Mucosa of descending colon (tissue), 3 donors: ENCODE measurements around the gene TCEANC. TPM values are rescaled to one million over a fixed set of nuclear protein-coding genes. Genes with fewer than 3 reads are reported as not detected.
"Not testable (repeated sequence)": the region's sequence is repeated elsewhere in the genome, so short reads cannot be mapped to it uniquely, and the experiment has no call there.

Experiments
- ATAC-seq: fragments of 200-7000 bp; cut with Tn5 transposase; one replicate; pipeline ENCODE4 v1.9.1; 2020; ENCODE audit warnings: mild to moderate bottlenecking, moderate library complexity
- DNase-seq, 3 donors: peaks; one replicate each; pipeline ENCODE4 v3.0.0-alpha.2; 2020
- H3K36me3 ChIP-seq: fragments of 200-600 bp; one replicate; pipeline ENCODE4 v1.8.0; 2021; ENCODE audit warnings: low read depth, mild to moderate bottlenecking
- H3K4me1 ChIP-seq: fragments of 200-600 bp; one replicate; pipeline ENCODE4 v1.8.0; 2021; ENCODE audit warnings: low read depth, mild to moderate bottlenecking
- H3K4me3 ChIP-seq: fragments of 200-600 bp; one replicate; pipeline ENCODE4 v1.8.0; 2021; ENCODE audit warnings: mild to moderate bottlenecking
- H3K9me3 ChIP-seq: fragments of 200-600 bp; one replicate; pipeline ENCODE4 v1.8.0; 2021; ENCODE audit warnings: mild to moderate bottlenecking
- intact Hi-C, 2 donors: fragments of 100-400 bp; cut with DNase I in 1 of 2; cut with micrococcal nuclease in 1 of 2; formaldehyde crosslinking; loops; one replicate each; pipeline versions ENCODE4 v1.11.0 to v1.11.1; 2022; cut with DNase I, micrococcal nuclease
- total RNA-seq, 3 donors: library from RNA; stranded (reverse); fragmentation: NEBNext Ultra II Directional in 2 of 3; extraction: Animal tissue kit (Norgen Biotek cat#: 25700) in 2 of 3; gene quantifications; one replicate each; pipeline versions ENCODE4 v1.2.1 to v1.2.4, GENCODE V29; 2021 to 2023
- TF ChIP-seq, protein P1 (sequence below): fragments of 200-600 bp; IDR thresholded peaks from one replicate; pipeline ENCODE4 v1.8.0; 2022; ENCODE audit warnings: antibody characterized with exemption, mild to moderate bottlenecking
- donor health status: DM: no; HTN: no; CAD: no; lungs with moderate emphysema.
- donor health status: DM: no; HTN: no; CAD: no.
- donor health status: DM: no; HTN: yes; CAD: no.

The TCEANC gene
- total RNA-seq, 3 donors from 2014 or later: 4.0 to 5.3 (median 4.8) TPM

DNA sequence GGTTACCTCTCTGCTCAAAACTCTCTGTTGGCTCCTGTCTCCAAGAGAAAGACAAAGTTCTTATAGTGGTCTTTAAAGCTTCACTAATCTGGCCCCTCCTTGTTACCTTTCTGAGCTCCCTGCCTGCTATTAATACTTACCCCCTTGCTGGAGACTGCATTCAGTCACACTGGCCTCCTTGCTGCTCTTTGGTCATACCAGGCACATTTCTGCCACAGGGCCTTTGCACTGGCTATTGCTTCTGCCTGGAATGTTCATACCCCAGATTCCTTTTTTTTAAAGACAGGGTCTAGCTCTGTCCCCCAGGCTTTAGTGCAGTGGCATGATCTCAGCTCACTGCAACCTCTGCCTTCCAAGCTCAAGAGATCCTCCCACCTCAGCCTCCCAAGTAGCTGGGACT is 20.1 kb downstream of the TCEANC start:
- no peak for ATAC-seq
- TF ChIP-seq, protein P1, sequence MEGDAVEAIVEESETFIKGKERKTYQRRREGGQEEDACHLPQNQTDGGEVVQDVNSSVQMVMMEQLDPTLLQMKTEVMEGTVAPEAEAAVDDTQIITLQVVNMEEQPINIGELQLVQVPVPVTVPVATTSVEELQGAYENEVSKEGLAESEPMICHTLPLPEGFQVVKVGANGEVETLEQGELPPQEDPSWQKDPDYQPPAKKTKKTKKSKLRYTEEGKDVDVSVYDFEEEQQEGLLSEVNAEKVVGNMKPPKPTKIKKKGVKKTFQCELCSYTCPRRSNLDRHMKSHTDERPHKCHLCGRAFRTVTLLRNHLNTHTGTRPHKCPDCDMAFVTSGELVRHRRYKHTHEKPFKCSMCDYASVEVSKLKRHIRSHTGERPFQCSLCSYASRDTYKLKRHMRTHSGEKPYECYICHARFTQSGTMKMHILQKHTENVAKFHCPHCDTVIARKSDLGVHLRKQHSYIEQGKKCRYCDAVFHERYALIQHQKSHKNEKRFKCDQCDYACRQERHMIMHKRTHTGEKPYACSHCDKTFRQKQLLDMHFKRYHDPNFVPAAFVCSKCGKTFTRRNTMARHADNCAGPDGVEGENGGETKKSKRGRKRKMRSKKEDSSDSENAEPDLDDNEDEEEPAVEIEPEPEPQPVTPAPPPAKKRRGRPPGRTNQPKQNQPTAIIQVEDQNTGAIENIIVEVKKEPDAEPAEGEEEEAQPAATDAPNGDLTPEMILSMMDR: no peak
- Histone ChIP-seq H3K9me3 (no peaks in the 10 kb centered on the region), H3K4me3 (no peak overlapping the region), H3K36me3 (no peaks in the 10 kb centered on the region), H3K4me1 (peaks cover 5% of the 10 kb centered on the region)
- DNase-seq: no peak
- intact Hi-C loops: no loop called here

DNA sequence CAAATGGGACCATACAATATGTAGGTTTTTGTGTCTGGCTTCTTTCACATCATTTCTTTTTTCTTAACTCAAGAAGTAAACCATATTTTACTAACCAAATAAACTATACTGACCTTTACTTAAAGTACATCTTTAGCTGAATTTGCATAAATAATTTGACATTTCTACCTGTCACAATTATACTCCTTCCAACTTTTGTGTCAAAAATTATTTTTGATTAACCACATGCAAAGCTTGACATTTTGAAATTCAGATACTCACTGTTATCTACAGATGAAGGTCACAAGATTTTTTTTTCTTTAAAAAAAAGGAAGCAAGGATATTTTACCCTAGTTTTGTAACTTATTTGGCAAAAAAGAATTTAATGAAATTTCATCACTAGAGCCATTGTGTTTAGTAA is 23.9 kb downstream of the TCEANC start:
- DNase-seq: no peak
- Histone ChIP-seq H3K4me1 (no peaks in the 10 kb centered on the region), H3K36me3 (no peaks in the 10 kb centered on the region), H3K9me3 (no peaks in the 10 kb centered on the region), H3K4me3 (no peak overlapping the region)
- TF ChIP-seq, protein P1: no peak
- intact Hi-C loops: no loop called here
- no peak for ATAC-seq

DNA sequence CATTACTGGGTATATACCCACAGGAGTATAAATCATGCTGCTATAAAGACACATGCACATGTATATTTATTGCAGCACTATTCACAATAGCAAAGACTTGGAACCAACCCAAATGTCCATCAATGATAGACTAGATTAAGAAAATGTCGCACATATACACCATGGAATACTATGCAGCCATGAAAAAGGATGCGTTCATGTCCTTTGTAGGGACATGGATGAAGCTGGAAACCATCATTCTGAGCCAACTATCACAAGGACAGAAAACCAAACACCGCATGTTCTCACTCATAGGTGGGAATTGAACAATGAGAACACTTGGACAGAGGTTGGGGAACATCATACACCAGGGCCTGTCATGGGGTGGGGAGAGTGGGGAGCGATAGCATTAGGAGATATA is 26.8 kb downstream of the TCEANC start:
- H3K9me3 ChIP-seq, H3K4me3 ChIP-seq, ATAC-seq, H3K36me3 ChIP-seq, intact Hi-C loops, H3K4me1 ChIP-seq, DNase-seq: not testable (repeated sequence)

DNA sequence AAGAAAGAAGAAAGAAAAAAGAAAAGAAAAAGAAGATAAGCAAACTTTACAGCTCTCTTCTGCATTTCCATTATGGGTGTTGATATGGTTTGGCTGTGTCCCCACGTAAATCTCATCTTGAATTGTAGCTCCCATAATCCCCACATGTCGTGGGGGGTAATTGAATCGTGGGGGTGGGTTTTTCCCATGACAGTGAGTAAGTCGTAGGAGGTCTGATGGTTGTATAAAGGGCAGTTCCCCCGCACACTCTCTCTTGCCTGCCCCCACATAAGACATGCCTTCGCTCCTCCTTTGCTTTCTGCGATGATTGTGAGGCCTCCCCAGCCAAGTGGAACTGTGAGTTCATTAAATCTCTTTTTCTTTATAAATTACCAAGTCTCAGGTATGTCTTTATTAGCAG is 28.7 kb downstream of the TCEANC start:
- no peaks in the 10 kb centered on the region for H3K36me3 ChIP-seq
- H3K9me3 ChIP-seq: no peaks in the 10 kb centered on the region
- no peak overlapping the region for H3K4me3 ChIP-seq
- TF ChIP-seq, protein P1: no peak
- intact Hi-C loops: no loop called here
- DNase-seq (no peak), ATAC-seq (no peak)
- no peaks in the 10 kb centered on the region for H3K4me1 ChIP-seq

DNA sequence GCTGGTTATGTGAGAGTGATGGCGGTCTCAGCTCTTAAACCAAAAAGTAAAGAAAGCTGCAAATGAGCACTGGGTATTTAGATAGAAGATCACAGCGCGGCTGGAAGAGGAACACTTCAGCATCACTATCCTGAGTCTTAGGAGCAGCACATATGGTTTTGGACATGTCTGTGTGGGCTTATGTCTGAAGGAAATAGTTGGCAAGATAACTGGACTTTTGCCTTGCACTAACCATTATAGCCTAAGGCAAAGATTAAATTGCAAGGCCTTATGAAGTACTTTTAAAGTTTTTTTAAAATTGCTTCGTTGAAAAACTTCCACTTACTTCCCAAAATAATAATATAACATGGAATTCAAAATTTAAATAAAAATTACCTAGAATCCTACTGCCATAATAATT is 31.4 kb downstream of the TCEANC start:
- DNase-seq: no peak
- intact Hi-C loops: no loop called here
- TF ChIP-seq, protein P1: no peak
- no peak for ATAC-seq
- no peaks in the 10 kb centered on the region for H3K4me1 ChIP-seq
- no peak overlapping the region for H3K4me3 ChIP-seq
- no peaks in the 10 kb centered on the region for H3K9me3 ChIP-seq
- H3K36me3 ChIP-seq: no peaks in the 10 kb centered on the region

DNA sequence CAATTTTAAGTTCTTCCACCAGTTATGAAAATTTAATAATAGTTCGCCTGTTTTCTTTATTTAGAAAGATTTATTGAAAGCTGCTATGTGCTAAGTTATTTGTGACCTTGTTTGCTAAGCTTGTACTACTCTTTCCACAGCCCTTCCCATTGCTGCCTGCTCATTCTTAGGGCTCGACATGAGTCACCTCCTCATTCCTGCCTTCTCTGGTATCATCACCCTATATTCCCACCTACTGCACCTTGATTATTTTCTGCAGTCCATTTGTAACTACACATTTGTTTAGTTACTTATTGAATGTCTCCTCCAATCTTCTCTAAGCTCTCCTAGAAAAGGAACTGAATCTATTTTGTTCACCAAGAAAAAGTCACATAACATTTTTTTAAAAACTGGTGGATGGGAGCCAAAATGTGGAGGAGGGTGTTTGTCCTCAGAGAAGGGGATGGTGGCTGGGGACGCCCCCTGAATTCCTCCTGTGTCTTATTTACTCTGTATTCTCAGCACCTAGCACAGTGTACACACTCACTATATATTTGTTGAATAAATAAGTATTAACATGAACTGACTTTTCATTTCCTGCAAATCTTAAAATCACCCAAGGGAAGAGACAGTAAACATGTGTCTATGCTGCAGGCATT is 32.3 kb downstream of the TCEANC start:
- intact Hi-C loops: no loop called here
- Histone ChIP-seq H3K36me3 (no peaks in the 10 kb centered on the region), H3K4me3 (no peak overlapping the region), H3K9me3 (no peaks in the 10 kb centered on the region), H3K4me1 (no peaks in the 10 kb centered on the region)
- DNase-seq (no peak), ATAC-seq (no peak)
- TF ChIP-seq, protein P1: no peak
